HUES64 (cell line): ENCODE data around the gene RARA.

ENCODE experiments used
- H3K27ac ChIP-seq: 2 replicates; pipeline ENCODE4 v1.7.0; 2013; ENCODE audit warnings: low read depth, low read length, inconsistent platforms
- H3K27me3 ChIP-seq: 2 replicates; pipeline ENCODE4 v1.6.1; 2013; ENCODE audit warnings: mild to moderate bottlenecking, low read length; ENCODE audit not compliant: insufficient read depth
- H3K36me3 ChIP-seq: 2 replicates; pipeline ENCODE4 v1.6.1; 2013; ENCODE audit warnings: mild to moderate bottlenecking, low read length; ENCODE audit not compliant: insufficient read depth
- H3K4me1 ChIP-seq: 2 replicates; pipeline ENCODE4 v1.6.1; 2013; ENCODE audit warnings: mild to moderate bottlenecking, low read length, moderate library complexity; ENCODE audit not compliant: insufficient read depth
- H3K4me3 ChIP-seq: 2 replicates; pipeline ENCODE4 v1.5.1; 2013; ENCODE audit warnings: mild to moderate bottlenecking, low read length, moderate library complexity
- H3K9ac ChIP-seq: 2 replicates; pipeline ENCODE4 v1.6.1; 2013; ENCODE audit warnings: mild to moderate bottlenecking, low read depth, low read length
- H3K9me3 ChIP-seq: 2 replicates; pipeline ENCODE4 v1.6.1; 2013; ENCODE audit warnings: low read depth, low read length; ENCODE audit not compliant: insufficient read depth
- WGBS: fragments of 150-250, 120-280 bp; methylation state at CpG from one replicate; pipeline ENCODE4 v1.1.7; 2013; ENCODE audit warnings: missing lambda C conversion rate; 5-methylcytosine and 5-hydroxymethylcytosine counted together

Gene RARA

GRCh38 chr17:40331743-40332641 lies 23.0 kb downstream of the RARA start:
- no peak overlapping the region for H3K9ac ChIP-seq
- WGBS: 88% methylated on average over 19 of the region's 22 CpGs
- peaks cover 4% of the 10 kb centered on the region; the same call in 1 of the 2 replicates for H3K36me3 ChIP-seq
- H3K9me3 ChIP-seq: no peaks in the 10 kb centered on the region
- H3K27ac ChIP-seq: no peak overlapping the region
- H3K4me1 ChIP-seq: no peaks in the 10 kb centered on the region
- no peak overlapping the region for H3K4me3 ChIP-seq
- H3K27me3 ChIP-seq: peaks cover 20% of the 10 kb centered on the region

GRCh38 chr17:40333781-40334448 lies 24.9 kb downstream of the RARA start:
- peaks cover 40% of the 10 kb centered on the region for H3K27me3 ChIP-seq
- no peak overlapping the region for H3K9ac ChIP-seq
- no peak overlapping the region for H3K27ac ChIP-seq
- H3K4me3 ChIP-seq: no peak overlapping the region
- no peaks in the 10 kb centered on the region for H3K9me3 ChIP-seq
- 93% methylated on average over 4 of the region's 4 CpGs for WGBS
- H3K4me1 ChIP-seq: peaks cover 5% of the 10 kb centered on the region; the same call in 1 of the 2 replicates
- peaks cover 4% of the 10 kb centered on the region; the same call in 1 of the 2 replicates for H3K36me3 ChIP-seq

GRCh38 chr17:40335620-40336019 lies 26.6 kb downstream of the RARA start:
- 97% methylated on average over 8 of the region's 8 CpGs for WGBS
- H3K27me3 ChIP-seq: peaks cover 57% of the 10 kb centered on the region
- H3K36me3 ChIP-seq: peaks cover 4% of the 10 kb centered on the region; the same call in 1 of the 2 replicates
- no peak overlapping the region for H3K4me3 ChIP-seq
- H3K27ac ChIP-seq: no peak overlapping the region
- no peaks in the 10 kb centered on the region for H3K9me3 ChIP-seq
- H3K9ac ChIP-seq: no peak overlapping the region
- peaks cover 5% of the 10 kb centered on the region; the same call in 1 of the 2 replicates for H3K4me1 ChIP-seq

GRCh38 chr17:40337351-40337750 lies 28.4 kb downstream of the RARA start:
- peaks cover 5% of the 10 kb centered on the region; the same call in 1 of the 2 replicates for H3K4me1 ChIP-seq
- H3K9ac ChIP-seq: no peak overlapping the region
- no peaks in the 10 kb centered on the region for H3K9me3 ChIP-seq
- H3K27me3 ChIP-seq: peaks cover 67% of the 10 kb centered on the region
- H3K36me3 ChIP-seq: no peaks in the 10 kb centered on the region
- H3K27ac ChIP-seq: no peak overlapping the region
- 77% methylated on average over 7 of the region's 8 CpGs for WGBS
- no peak overlapping the region for H3K4me3 ChIP-seq

GRCh38 chr17:40338058-40338457 lies 29.1 kb downstream of the RARA start:
- Histone ChIP-seq H3K9me3 (no peaks in the 10 kb centered on the region), H3K27me3 (peaks cover 74% of the 10 kb centered on the region), H3K36me3 (no peaks in the 10 kb centered on the region), H3K4me3 (no peak overlapping the region), H3K4me1 (peaks cover 9% of the 10 kb centered on the region), H3K9ac (no peak overlapping the region), H3K27ac (no peak overlapping the region)
- 89% methylated on average over 5 of the region's 5 CpGs for WGBS

- 90% methylated on average over 12 of the region's 13 CpGs for WGBS
- H3K9ac ChIP-seq: no peak overlapping the region
- no peaks in the 10 kb centered on the region for H3K9me3 ChIP-seq
- peaks cover 84% of the 10 kb centered on the region for H3K27me3 ChIP-seq
- no peak overlapping the region for H3K27ac ChIP-seq
- no peak overlapping the region for H3K4me3 ChIP-seq
- no peaks in the 10 kb centered on the region for H3K36me3 ChIP-seq
- peaks cover 18% of the 10 kb centered on the region for H3K4me1 ChIP-seq
These were observed 30.1 kb downstream of the RARA start for GRCh38 chr17:40338941-40339649.

GRCh38 chr17:40340327-40340726 lies 31.3 kb downstream of the RARA start:
- H3K9me3 ChIP-seq: no peaks in the 10 kb centered on the region
- no peak overlapping the region for H3K9ac ChIP-seq
- H3K27ac ChIP-seq: no peak overlapping the region
- H3K36me3 ChIP-seq: no peaks in the 10 kb centered on the region
- peaks cover 26% of the 10 kb centered on the region for H3K4me1 ChIP-seq
- no peak overlapping the region for H3K4me3 ChIP-seq
- 93% methylated on average over 1 of the region's 1 CpG for WGBS
- H3K27me3 ChIP-seq: peaks cover 88% of the 10 kb centered on the region

- peak overlapping the region; percentile 78 for H3K4me3 ChIP-seq
- H3K4me1 ChIP-seq: peaks cover 33% of the 10 kb centered on the region
- no peaks in the 10 kb centered on the region for H3K9me3 ChIP-seq
- H3K36me3 ChIP-seq: no peaks in the 10 kb centered on the region
- peaks cover 91% of the 10 kb centered on the region for H3K27me3 ChIP-seq
- H3K9ac ChIP-seq: peak overlapping the region; percentile 19; the same call in 1 of the 2 replicates
- WGBS: 1% methylated on average over 52 of the region's 55 CpGs
- no peak overlapping the region for H3K27ac ChIP-seq
These were observed 32.2 kb downstream of the RARA start for GRCh38 chr17:40340880-40341807.

- peaks cover 40% of the 10 kb centered on the region for H3K4me1 ChIP-seq
- peaks cover 87% of the 10 kb centered on the region for H3K27me3 ChIP-seq
- no peaks in the 10 kb centered on the region for H3K36me3 ChIP-seq
- no peak overlapping the region for H3K27ac ChIP-seq
- no peaks in the 10 kb centered on the region for H3K9me3 ChIP-seq
- 1% methylated on average over 55 of the region's 55 CpGs for WGBS
- peak overlapping the region; percentile 57 for H3K9ac ChIP-seq
- H3K4me3 ChIP-seq: peak overlapping the region; percentile 78
These were observed 33.0 kb downstream of the RARA start for GRCh38 chr17:40341808-40342503.
